Mononuclear cell (primary cell): ENCODE data around the gene SEC14L1. TPM values are rescaled to one million over a fixed set of nuclear protein-coding genes. Genes with fewer than 3 reads are reported as not detected.
"Not testable (repeated sequence)": the region's sequence is repeated elsewhere in the genome, so short reads cannot be mapped to it uniquely, and the experiment has no call there.

Source experiments
- H3K27me3 ChIP-seq: 2 replicates; pipeline ENCODE4 v1.6.0; 2011; ENCODE audit warnings: low read length, control low read depth; ENCODE audit not compliant: insufficient read depth
- H3K4me1 ChIP-seq: 2 replicates; pipeline ENCODE4 v1.5.1; 2011; ENCODE audit warnings: mild to moderate bottlenecking, low read length, control low read depth; ENCODE audit not compliant: insufficient read depth
- H3K4me3 ChIP-seq: 2 replicates; pipeline ENCODE4 v1.5.1; 2011; ENCODE audit warnings: mild to moderate bottlenecking, low read length, moderate library complexity
- H3K9me3 ChIP-seq: 2 replicates; pipeline ENCODE4 v1.5.1; 2011; ENCODE audit warnings: low read depth, mild to moderate bottlenecking, control low read depth, low read length
- total RNA-seq: library from RNA; depleted of rRNA; stranded (reverse); fragments of >200 nt; gene quantifications from one replicate; pipeline ENCODE4 v1.2.3, GENCODE V29; 2012

Gene SEC14L1
- total RNA-seq, 1 donor, result 74.6 TPM

- H3K4me3 ChIP-seq, result no peak overlapping the region
- H3K4me1 ChIP-seq, result peaks cover 35% of the 10 kb centered on the region
- no peaks in the 10 kb centered on the region for H3K9me3 ChIP-seq
- H3K27me3 ChIP-seq, result no peaks in the 10 kb centered on the region
Measured at GRCh38 chr17:77109159-77109759, 31.5 kb upstream of the SEC14L1 start.

GRCh38 chr17:77109764-77110359 is 30.9 kb upstream of the SEC14L1 start:
- Histone ChIP-seq H3K4me1 (peaks cover 35% of the 10 kb centered on the region), H3K9me3 (no peaks in the 10 kb centered on the region), H3K4me3 (no peak overlapping the region), H3K27me3 (no peaks in the 10 kb centered on the region)

DNA sequence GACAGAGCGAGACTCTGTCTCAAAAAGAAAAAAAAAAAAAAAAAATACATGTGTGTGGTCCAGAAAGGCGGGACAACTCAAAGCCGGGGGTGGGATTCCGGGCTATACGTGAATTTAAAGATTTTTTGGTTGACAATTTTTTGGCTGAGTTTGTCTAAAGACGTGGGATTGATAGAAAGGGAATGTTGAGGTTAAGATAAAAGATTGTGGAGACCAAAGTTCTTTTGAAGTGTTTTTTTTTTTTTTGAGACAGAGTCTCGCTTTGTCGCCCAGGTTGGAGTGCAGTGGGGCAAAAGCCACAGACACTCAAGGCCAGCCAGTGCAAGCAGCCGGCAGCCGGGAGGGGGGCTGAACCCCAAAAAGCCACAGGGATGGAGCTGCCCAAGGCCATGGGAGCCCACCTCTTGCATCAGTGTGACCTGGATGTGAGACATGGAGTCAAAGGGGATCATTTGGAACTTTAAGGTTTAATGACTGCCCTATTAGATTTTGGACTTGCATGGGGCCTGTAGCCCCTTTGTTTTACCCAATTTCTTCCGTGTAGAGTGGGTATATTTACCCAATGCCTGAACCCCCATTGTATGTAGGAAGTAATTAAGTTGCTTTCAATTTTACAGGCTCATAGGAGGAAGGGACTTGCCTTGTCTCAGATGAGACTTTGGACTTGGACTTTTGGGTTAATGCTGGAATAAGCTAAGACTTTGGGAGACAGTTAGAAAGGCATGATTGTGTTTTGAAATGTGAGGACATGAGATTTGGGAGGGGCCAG is 29.4 kb upstream of the SEC14L1 start:
- not testable (repeated sequence) for H3K27me3 ChIP-seq, H3K9me3 ChIP-seq, H3K4me3 ChIP-seq
- peaks cover 35% of the 10 kb centered on the region for H3K4me1 ChIP-seq

DNA sequence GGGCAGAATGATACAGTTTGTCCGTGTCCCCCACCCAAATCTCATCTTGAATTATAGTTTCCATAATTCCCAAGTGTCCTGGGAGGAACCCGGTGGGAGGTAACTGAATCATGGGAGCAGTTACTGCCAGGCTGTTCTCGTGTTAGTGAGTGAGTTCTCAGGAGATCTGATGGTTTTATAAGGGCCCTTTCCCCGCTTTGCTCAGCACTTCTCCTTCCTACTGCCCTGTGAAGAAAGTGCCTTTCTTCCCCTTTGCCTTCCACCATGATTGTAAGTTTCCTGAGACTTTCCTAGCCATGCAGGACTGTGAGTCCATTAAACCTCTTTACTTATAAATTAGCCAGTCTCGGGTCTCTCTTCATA is 28.9 kb upstream of the SEC14L1 start:
- Histone ChIP-seq H3K27me3 (no peaks in the 10 kb centered on the region), H3K9me3 (no peaks in the 10 kb centered on the region), H3K4me3 (no peak overlapping the region), H3K4me1 (peaks cover 35% of the 10 kb centered on the region)

GRCh38 chr17:77115510-77115909 is 25.3 kb upstream of the SEC14L1 start:
- H3K4me1 ChIP-seq, result peaks cover 16% of the 10 kb centered on the region
- H3K9me3 ChIP-seq, result no peaks in the 10 kb centered on the region
- H3K27me3 ChIP-seq, result no peaks in the 10 kb centered on the region
- H3K4me3 ChIP-seq, result no peak overlapping the region

DNA sequence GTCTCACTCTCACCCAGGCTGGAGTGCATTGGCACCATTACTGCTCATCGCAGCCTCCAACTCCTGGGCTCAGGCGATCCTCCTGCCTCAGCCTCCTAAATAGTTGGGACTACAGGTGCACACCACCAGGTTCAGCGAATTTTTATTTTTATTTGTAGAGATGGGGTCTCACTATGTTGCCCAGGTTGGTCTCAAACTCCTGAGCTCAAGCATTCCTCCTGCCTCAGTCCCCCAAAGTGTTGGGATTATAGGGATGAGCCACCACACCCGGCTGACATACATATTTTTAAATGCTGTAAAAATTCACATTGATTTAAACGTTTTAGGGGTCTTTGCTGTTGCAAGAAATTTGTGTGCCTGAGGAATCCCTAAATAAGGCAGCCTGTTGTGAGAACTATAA is 24.8 kb upstream of the SEC14L1 start:
- Histone ChIP-seq H3K4me3 (no peak overlapping the region), H3K27me3 (no peaks in the 10 kb centered on the region), H3K9me3 (no peaks in the 10 kb centered on the region), H3K4me1 (peaks cover 12% of the 10 kb centered on the region)

GRCh38 chr17:77116371-77116860 is 24.4 kb upstream of the SEC14L1 start:
- no peak overlapping the region for H3K4me3 ChIP-seq
- no peaks in the 10 kb centered on the region for H3K9me3 ChIP-seq
- peaks cover 7% of the 10 kb centered on the region for H3K4me1 ChIP-seq
- no peaks in the 10 kb centered on the region for H3K27me3 ChIP-seq

DNA sequence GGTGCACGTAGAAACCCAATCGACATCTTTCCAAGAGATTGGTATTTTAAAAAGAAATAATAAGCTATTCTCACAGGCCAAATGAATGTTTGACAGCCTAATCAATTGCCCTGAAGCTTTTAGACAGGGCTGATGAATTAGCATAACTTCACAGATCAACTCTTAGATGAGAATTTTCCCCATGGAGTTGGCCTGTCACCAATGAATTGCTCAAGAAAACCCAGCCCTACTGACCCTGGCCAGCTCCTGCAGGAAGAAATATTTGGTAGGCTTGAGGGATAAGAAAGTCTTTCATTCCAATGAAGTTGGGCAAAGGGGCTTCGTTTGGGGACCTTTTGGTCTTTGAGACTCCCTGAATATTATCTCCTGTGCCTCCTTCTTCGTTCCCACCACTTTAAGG is 23.4 kb upstream of the SEC14L1 start:
- no peaks in the 10 kb centered on the region for H3K9me3 ChIP-seq
- no peaks in the 10 kb centered on the region for H3K27me3 ChIP-seq
- no peaks in the 10 kb centered on the region for H3K4me1 ChIP-seq
- H3K4me3 ChIP-seq, result no peak overlapping the region

- H3K4me1 ChIP-seq, result no peaks in the 10 kb centered on the region
- H3K9me3 ChIP-seq, result no peaks in the 10 kb centered on the region
- no peaks in the 10 kb centered on the region for H3K27me3 ChIP-seq
- H3K4me3 ChIP-seq, result no peak overlapping the region
Measured at GRCh38 chr17:77118251-77118928, 22.4 kb upstream of the SEC14L1 start.

DNA sequence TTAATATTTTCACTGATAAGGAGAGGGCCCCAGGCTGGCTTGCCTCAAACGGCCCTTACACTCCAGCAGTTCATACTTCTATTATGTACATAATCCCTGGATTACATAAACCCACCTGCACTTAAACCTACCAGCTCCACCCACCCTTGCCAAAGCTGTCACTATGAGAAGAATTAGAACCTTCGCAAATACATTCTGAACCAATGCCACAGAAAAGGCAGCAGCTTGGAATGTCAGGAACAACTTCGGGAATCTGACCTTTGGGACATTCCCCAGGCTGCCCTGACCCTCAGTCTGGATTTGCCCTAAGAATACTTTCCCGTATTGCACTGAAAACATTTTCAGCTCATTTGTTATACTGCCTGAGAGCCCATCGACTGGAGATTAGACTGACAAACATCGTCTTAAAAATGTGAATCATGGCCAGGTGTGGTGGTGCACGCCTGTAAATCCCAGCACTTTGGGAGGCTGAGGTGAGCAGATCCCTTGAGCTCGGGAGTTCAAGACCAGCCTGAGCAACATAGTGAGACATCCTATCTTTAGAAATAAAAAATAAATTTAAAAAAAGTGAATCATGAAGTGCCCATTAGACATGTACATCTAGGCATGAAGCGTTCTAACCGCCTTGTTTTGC is 21.0 kb upstream of the SEC14L1 start:
- Histone ChIP-seq H3K4me3 (no peak overlapping the region), H3K9me3 (no peaks in the 10 kb centered on the region), H3K27me3 (no peaks in the 10 kb centered on the region), H3K4me1 (peaks cover 10% of the 10 kb centered on the region)

DNA sequence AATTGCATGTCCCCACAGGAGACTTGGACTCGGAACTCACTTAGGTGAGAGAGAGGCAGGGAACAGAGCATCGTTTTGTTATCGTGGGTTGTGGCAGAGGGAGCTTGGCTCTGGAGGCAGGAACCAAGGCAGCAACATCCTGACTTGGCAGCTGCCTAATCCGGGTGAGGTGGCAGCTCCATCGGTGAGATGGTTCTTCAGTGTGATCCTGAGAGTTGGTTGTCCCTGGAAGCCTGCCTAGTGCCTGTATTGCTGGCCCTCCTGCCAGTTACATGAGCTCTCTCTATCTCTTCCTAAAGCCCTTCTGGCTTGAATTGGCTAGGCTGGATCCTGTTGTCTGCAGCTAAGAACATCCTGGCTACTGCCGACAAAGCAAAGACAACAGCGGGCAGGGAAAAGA is 19.9 kb upstream of the SEC14L1 start:
- Histone ChIP-seq H3K9me3 (no peaks in the 10 kb centered on the region), H3K27me3 (no peaks in the 10 kb centered on the region), H3K4me1 (peaks cover 11% of the 10 kb centered on the region), H3K4me3 (no peak overlapping the region)

GRCh38 chr17:77124192-77124889 is 16.4 kb upstream of the SEC14L1 start:
- H3K4me3 ChIP-seq, result no peak overlapping the region
- H3K9me3 ChIP-seq, result no peaks in the 10 kb centered on the region
- no peaks in the 10 kb centered on the region for H3K27me3 ChIP-seq
- peaks cover 30% of the 10 kb centered on the region for H3K4me1 ChIP-seq

- Histone ChIP-seq H3K4me3 (no peak overlapping the region), H3K27me3 (no peaks in the 10 kb centered on the region)
Measured at GRCh38 chr17:77125432-77125901, 15.3 kb upstream of the SEC14L1 start.

DNA sequence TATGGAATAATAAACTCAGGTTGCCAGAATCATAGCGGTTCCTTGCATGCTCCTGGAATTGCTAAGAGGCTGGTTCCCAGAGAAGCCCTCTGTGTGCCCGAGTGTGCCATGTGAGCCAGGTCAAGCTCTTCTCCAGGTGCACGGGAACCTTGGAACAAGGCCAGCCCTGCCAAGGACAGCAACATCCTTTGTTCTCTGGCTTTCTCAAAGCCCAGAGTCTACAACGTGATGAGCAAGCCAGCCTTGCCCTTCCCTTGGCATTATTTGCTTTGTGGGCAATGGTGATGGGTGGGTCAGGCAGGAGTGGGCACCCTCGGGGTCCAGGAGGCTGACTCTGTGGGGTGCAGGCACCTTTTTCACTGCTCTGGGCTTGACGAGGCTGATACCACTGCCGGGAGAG is 14.2 kb upstream of the SEC14L1 start:
- Histone ChIP-seq H3K9me3 (no peaks in the 10 kb centered on the region), H3K4me1 (peaks cover 30% of the 10 kb centered on the region), H3K4me3 (no peak overlapping the region), H3K27me3 (no peaks in the 10 kb centered on the region)

More at GRCh38 chr17:77125432-77125901, 15.3 kb upstream of the SEC14L1 start:
- H3K4me1 ChIP-seq, result peaks cover 30% of the 10 kb centered on the region
- H3K9me3 ChIP-seq, result no peaks in the 10 kb centered on the region
